Epithelial cell of prostate (primary cell): ENCODE results near the gene ANTXR2.

Experiments used
- DNase-seq: peaks from one replicate; pipeline ENCODE4 v3.0.0-alpha.2; 2011; ENCODE audit warnings: low read depth, low spot score
- H3K27ac ChIP-seq: fragments of 450-650 bp; 2 replicates; pipeline ENCODE4 v1.5.1; 2017; ENCODE audit warnings: mild to moderate bottlenecking

The ANTXR2 gene

DNA sequence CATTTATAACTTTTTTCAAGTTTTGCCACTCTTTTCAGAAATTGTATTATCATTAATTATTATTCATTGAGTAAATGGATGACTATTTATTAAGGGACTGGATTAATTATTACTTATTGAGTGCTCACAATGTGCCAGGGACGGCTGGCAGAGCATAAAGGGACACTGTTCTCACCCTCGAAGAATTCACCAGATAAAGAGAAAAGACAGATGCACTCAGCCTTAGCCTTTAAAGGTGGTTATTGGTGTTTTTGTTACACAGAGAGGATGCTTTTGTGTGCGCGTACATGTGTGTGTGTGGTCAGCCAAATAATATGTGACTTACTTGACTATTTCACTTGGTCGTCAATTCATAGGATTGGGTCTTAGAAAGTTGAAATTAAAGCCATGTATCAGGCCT, 187.0 kb downstream of the ANTXR2 start:
- no peak for DNase-seq
- H3K27ac ChIP-seq: no peak overlapping the region

DNA sequence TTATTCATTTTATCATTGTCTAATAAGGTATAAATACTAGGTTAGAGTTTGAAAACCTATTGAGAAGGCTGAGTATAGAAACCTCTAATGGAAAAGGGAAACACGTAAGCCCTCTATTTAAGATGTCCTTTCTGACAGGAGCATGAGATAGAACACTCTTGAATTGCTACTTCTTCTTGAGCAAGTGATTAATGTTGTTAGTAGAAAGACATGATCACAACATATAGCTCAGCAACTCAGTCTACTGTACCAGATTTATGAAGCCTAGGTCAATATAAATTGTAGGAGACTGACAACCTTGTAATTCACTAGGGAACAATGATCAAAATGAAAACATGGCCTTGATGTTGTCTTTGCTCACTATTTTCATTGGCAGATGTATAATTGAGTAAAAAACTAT, 189.7 kb downstream of the ANTXR2 start:
- no peak for DNase-seq
- H3K27ac ChIP-seq: no peak overlapping the region

DNA sequence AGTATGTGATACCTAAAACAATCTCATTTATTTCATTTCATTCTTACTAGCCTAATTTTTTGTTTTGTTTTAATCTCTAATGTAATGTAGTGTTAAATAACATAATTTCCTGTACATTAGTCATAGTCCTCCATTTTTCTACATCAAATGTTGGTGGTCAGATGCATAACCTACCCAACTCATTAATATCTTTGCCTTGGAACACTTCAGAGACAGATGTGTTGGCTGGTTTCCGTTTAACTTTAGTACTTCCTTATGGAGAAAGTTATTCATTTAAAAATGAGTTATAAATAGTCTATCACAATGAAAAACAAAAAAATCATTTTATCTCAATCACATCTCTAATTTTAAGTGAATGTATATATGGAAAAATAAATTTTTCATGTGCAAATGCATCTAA, 190.2 kb downstream of the ANTXR2 start:
- DNase-seq: no peak
- no peak overlapping the region for H3K27ac ChIP-seq

DNA sequence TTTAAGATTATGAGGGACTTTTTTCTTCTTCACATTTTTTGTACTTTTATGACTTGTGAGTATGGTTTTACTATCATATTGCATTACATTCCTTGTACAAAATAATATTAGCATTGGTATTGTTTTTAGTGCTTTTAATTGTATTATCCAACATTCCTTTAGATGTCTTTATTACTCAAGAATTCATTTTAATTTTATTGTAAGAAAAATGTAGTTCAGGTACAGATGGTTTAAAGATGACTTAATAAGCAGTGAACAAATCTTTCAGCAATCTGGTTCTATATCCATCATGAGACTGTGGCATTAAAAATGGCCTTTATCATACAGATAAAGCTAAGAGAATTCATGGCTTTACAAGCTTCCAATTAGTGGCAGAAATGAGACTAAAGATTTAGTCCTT, 191.6 kb downstream of the ANTXR2 start:
- no peak overlapping the region for H3K27ac ChIP-seq
- no peak for DNase-seq

DNA sequence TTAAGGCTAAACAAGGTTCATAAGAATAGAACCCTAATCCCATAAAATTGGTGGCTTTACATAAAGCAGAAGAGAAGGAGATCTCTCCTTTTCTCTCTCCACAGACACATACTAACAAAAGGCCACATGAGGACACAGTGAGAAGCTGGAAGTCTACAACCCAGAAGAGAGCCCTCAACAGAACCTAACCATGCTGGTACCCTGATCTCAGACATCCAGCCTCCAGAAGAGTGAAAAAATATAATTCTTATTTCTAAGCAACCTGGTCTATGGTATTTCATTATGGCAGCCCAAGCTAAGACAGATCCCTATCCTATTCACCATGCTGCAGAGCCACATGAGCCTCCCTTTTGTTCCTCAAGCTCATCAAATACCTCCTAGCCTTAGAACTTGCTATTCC, 195.5 kb downstream of the ANTXR2 start:
- H3K27ac ChIP-seq: no peak overlapping the region
- DNase-seq: no peak

DNA sequence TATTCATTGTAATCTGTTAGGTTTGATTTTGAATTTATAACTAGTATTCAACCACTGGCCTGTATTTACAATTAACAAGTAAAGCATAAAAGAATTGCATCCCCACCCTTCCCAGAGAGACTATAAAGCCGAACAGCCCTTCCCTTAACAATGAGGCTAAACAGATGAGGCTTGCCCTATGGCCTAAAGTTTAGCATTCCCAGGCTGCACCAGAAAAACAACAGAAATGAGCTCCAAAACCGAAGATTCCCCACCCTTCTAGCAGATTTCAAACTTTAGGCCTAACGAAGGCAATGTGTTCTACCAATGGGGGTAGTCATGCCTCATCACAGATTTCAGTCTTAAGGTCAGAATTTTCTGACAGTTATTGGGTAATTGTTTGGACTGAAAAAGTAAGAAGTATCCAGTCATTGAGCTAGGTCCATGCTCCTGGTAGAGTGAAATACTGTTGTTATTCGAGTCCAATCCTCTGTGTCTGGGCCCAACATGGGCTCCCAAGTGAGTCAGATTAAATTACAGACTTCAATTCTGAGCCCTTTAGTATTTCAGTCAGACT, 197.6 kb downstream of the ANTXR2 start:
- no peak overlapping the region for H3K27ac ChIP-seq
- no peak for DNase-seq

DNA sequence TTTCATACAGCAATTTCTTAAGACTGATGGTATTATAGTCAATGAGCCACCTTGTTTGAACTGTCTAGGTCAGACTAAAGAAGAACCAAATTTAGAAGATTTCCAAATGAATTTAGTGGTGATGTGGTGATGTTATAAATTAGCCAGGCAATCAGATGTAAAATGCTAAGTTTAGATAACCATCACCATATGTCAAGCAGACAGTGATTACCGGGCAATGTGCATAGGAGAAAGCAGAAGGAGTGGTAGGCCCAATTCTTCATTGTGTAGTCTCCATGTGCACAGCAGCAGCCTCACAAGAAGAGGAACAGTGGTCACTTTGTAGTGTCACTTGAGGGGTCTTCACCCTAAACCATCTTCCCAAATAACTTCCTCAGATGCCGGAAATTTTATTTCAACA, 198.8 kb downstream of the ANTXR2 start:
- no peak overlapping the region for H3K27ac ChIP-seq
- DNase-seq: no peak

DNA sequence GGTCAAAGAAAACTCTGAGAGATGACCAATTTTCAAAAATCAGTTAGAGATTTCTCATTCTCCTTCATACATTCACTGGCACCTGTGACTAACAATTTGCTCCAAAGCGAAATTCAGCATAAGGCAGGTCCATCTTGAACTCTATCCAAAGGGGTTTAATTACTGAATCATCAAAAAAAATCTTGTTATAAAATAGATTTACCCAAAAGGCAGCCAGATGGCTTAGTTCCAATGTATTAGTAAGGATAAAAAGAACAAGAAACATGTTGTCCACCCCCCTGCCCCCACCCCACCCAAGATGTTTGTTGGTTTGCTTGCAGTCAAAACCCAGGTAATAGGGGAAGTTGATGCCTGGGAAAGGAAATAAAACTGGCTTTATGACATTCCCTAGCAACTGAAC, 200.3 kb downstream of the ANTXR2 start:
- DNase-seq: no peak
- H3K27ac ChIP-seq: no peak overlapping the region

DNA sequence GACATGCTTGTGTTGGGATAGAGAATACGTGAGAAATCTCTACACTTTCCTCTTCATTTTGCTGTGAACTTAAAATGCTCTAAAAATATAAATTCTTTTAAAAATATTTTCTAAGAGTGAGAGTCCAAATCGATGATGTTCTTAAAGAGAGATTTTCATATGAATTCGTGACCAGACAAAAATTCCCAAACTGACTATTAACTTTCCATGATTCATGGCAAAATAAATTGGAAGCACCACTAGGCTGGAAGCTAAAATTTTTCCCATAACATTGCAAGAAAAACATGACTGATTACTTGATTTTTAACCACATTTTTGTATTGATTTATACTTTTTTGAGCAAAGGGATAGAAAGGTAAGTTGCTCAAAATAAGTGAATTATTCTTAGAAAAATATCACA, 201.1 kb downstream of the ANTXR2 start:
- no peak overlapping the region for H3K27ac ChIP-seq
- DNase-seq: no peak

DNA sequence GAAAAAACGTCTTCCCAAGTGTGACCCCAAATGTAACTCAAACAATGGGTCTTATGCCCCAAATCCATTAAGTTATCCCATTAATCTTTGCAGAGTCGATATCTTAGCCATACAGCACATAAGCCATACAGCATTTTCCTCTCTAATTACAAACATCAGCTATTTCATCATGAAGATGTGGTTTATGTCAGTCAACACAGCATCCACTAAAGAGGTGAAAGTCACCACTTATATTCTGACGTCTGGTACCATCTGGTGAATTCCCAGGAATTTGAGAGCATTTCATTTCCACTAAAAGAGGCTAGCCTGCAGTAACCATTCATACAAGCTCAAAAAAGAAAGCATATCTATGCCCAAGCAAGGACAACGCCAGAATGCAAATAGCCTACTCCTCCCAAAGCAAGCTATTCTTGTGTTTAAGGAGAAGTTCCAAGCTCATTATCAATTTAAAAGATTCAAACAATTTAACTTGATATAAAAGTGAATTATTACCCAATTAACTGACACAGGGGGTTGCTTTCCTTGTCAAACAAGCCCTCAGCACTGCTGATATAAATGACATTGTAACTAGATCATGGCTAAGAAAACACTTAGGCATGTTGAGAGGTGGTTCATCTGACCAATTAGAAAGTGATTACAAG, 203.3 kb downstream of the ANTXR2 start:
- no peak for DNase-seq
- H3K27ac ChIP-seq: no peak overlapping the region

DNA sequence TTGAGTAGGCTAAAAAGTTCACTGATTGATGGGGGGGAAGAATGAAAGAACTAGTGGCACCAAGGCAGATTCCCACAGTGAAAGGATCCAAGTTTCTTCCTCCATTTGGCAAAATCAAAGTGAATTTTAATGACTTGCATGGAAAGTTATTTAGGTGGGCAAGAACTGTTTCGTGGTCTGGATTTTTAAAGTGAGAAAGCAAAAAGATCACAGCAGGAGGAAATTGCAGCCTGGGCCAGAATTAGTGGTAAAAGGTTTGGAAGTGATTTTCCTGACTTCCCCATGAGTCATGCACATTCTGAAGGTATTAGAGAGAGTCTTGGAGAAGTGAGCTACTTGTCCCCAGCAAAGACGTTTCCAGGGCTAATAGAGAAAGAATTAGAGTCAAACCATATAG, 207.8 kb downstream of the ANTXR2 start:
- no peak overlapping the region for H3K27ac ChIP-seq
- DNase-seq: no peak

DNA sequence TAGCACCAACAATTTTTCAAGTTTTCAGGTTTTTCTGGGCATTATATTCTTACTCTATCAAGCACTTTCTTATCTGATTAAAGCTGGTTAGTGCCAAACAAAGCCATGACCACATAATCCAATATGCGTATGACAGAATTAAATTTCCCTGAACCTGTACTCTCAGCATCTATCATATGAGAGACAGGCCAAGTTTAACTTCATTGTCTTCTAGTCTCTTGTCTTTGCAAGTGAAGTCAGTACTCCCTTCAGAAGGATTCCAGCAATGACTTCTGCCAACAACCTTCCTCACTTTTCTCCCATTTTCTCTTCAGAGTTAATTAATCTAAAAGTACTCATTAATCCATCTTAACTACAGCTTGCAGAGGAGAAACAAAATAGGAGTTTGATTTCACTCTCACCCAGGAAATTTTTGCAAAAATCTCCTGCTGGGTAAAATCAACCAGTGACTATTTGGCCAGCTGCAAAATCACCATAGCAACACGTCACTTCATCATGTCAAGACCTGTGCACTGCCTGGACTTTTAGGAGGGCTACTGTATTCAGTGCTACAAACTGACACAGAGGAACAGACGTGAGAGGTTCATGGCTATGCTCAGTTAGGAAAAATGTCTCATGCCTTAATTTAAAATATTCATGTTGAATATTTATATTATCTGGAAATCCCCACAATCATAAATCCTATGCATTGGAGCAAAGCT, 208.4 kb downstream of the ANTXR2 start:
- no peak for DNase-seq
- H3K27ac ChIP-seq: no peak overlapping the region

DNA sequence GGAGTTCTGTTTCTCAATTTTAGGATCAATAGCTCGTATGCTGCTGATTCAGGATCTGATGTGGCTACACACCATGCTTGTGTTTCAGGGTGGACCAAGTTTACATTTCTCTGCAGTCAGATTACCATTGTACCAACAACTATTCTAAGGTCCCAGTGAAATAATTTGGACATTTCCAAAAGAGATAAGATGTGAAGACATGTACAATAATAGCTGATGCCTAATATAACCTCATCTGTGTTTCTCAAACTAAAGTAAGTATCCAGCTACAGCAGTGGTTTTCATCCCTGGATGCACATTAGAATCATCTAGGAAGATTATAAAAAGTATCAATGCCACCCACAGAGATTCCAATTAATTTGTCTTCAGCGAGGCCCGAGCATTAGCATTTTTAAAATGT, 209.7 kb downstream of the ANTXR2 start:
- H3K27ac ChIP-seq: no peak overlapping the region
- DNase-seq: no peak

DNA sequence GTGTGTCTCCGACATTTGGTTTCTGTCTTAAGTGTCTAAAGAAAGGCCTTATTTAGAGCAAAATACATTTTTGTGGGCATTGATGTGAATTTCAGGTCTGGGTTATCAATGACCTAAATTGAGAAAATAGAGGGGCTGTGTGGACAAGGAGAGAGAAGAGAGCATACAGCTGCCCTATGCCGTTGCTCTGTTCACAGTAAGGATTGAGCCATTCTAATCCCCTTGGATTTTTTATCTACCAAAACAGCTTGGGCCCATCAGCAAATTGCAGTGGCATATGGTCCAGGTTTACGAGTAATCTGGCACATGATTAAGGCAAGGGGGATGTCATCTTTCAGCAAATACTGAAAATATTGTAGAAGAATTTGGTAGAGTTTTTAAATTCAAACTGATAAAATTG, 210.2 kb downstream of the ANTXR2 start:
- no peak overlapping the region for H3K27ac ChIP-seq
- no peak for DNase-seq

DNA sequence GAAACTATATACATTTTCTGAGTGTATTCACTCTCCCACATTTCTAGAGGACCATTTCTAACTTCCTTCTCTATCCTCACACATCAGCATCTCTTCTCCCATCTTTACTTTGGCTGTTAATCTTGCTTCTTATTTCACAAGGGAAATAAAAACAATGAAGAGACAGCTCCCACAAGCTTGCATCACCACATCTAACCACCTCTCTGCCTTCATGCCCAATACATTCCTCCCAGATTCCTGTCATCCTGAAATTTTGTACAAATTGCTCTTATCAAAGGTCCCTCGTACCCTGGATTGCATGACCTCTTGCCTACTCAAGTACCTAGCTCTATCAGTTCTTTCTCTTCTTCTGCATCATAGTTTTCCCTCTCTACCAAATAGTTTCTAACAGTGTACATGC, 215.2 kb downstream of the ANTXR2 start:
- no peak overlapping the region for H3K27ac ChIP-seq
- DNase-seq: no peak

DNA sequence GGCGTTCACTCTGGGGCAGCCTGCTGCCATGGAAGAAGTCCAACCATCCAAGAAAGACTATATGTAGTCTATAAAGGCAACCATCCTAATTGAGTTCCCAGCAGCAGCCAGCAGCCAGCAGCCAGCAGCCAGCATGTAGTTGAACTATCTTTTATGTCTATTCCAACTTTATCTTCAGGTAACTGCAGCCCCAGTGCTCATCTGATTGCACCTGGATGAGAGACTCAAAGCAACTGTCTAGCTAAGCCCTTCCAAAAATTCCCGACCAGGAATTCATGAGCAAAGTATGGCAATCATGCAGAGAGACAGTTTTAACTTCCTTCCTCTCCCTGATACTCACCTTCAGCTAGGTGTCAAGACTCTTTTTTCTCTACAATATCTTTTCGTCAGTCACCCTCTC, 216.8 kb downstream of the ANTXR2 start:
- DNase-seq: no peak
- no peak overlapping the region for H3K27ac ChIP-seq

DNA sequence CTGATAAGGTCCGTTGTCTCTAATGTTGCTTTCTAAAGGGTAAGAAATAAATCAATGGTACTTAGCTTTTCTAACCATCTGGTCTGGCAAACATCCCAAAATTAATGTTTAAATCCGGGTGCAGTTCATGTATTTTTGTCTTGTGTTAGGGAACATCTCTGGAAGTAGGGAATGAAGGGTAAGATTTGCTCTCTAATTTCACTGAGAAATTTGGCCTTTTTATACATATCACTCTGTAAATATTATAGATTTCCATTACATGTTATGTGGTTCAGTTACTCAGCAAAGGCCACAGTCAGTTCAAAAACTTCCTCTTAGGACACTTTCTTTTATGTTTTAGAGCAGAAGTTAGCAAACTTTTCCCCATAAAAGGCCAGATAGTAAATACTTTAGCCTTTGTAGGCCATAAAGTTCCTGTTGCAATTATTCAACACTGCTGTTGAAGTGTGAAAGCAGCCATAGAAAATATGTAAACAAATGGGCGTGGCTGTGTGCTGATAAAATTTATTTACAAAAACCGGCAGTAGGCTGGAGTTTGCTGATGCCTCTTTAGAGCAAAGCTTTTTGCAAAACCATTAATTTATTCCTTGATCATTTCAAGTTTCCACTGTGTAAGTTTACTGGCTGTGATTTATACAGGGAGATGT, 218.1 kb downstream of the ANTXR2 start:
- no peak overlapping the region for H3K27ac ChIP-seq
- DNase-seq: no peak

DNA sequence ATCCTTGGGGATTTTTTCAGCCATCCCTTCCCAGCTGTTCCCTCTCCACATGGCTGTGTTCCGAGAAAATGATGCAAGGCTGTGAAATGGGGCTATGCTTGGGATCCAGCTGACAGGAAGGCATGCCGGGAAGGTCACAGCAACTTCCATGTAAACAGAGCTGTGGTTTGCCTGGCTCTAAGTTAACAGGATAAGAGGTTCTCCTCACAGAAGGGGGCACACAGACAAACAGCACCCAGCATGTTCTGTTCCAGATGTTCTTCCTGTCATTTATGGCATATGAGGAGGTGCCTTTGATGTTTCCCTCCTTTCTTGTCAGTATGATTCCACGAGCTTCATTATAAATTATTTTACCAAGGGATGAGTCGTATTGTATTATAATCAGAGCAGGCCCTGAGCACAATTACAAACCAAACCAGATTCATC, 220.7 kb downstream of the ANTXR2 start:
- no peak for DNase-seq
- H3K27ac ChIP-seq: no peak overlapping the region

DNA sequence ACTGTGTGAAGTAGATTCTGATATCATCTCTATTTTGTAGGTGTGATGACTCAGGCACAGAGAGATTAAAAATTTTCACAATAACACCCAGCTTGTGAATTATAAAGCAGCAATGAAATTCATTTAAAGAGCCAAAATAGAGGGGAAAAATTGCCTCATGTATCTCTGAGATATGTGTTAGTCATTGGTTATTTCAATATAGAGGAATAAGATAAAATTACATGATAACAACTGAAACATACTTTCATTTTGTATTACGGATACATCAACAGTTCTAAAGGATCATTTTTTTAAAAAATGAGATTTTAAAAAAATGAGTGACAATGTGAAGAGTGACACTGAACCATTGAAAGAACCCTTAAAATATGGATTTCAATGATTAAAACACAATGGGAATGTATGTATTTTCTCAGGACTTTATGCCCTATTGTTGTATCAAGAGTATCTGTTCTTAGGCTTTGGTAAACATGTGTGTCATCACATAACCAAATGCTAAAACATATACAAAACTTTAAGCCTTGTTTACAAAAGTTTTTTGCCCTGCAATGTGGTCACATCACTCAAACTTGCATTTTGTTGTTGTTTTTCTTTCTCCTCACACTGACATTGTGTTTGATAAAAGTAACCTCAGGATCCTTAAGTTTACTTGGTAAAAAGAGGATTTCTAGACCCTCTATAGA, 221.3 kb downstream of the ANTXR2 start:
- H3K27ac ChIP-seq: no peak overlapping the region
- DNase-seq: no peak
